Omental fat pad (tissue), 4 donors: Measurements from ENCODE around the gene SORCS3. TPM values are rescaled to one million over a fixed set of nuclear protein-coding genes. Genes with fewer than 3 reads are reported as not detected.

Experiments
- ATAC-seq: fragments of 150-250 bp; one replicate; pipeline ENCODE4 v1.9.1; 2016; ENCODE audit warnings: mild to moderate bottlenecking, moderate library complexity; ENCODE audit not compliant: low FRiP score
- DNase-seq: peaks from one replicate; pipeline ENCODE4 v3.0.0-alpha.2; 2019; ENCODE audit warnings: low spot score
- CTCF ChIP-seq, 3 donors: fragments of 450-650 bp; IDR thresholded peaks; one replicate each; pipeline ENCODE4 v1.5.1; 2016 to 2017; ENCODE audit warnings: antibody characterized with exemption in 3 of 3, mild to moderate bottlenecking in 3 of 3, moderate library complexity in 2 of 3
- total RNA-seq, 4 donors: library from RNA; depleted of rRNA; stranded (reverse); fragments of >200 nt; gene quantifications; one replicate each; pipeline ENCODE4 v1.1.0, GENCODE V29; 2016

SORCS3 gene
- total RNA-seq, 4 donors from 2014 or later: not detected

- ATAC-seq: no peak
- no peak for TF ChIP-seq CTCF (IDR thresholded peaks at IDR 0.05)
Observed at GRCh38 chr10:105062951-105063350, 421.9 kb downstream of the SORCS3 start.

GRCh38 chr10:105063796-105064195, 422.7 kb downstream of the SORCS3 start:
- DNase-seq (no peak), ATAC-seq (no peak)
- TF ChIP-seq CTCF (IDR thresholded peaks at IDR 0.05): no peak

More at GRCh38 chr10:105062951-105063350, 421.9 kb downstream of the SORCS3 start:
- no peak for DNase-seq

GRCh38 chr10:105068497-105068896, 427.4 kb downstream of the SORCS3 start:
- ATAC-seq (no peak), DNase-seq (no peak)
- TF ChIP-seq CTCF (IDR thresholded peaks at IDR 0.05): no peak

GRCh38 chr10:105070249-105070648, 429.2 kb downstream of the SORCS3 start:
- ATAC-seq (no peak), DNase-seq (no peak)
- no peak for TF ChIP-seq CTCF (IDR thresholded peaks at IDR 0.05)

- ATAC-seq (no peak), DNase-seq (no peak)
- TF ChIP-seq CTCF (IDR thresholded peaks at IDR 0.05): no peak
Observed at GRCh38 chr10:105070952-105071351, 429.9 kb downstream of the SORCS3 start.

GRCh38 chr10:105071980-105072379, 430.9 kb downstream of the SORCS3 start:
- ATAC-seq (no peak), DNase-seq (no peak)
- no peak for TF ChIP-seq CTCF (IDR thresholded peaks at IDR 0.05)

GRCh38 chr10:105073999-105074398, 432.9 kb downstream of the SORCS3 start:
- no peak for TF ChIP-seq CTCF (IDR thresholded peaks at IDR 0.05)
- ATAC-seq: no peak
- DNase-seq: no peak
